ENCODE data around the gene GZMB.

The GZMB gene

DNA sequence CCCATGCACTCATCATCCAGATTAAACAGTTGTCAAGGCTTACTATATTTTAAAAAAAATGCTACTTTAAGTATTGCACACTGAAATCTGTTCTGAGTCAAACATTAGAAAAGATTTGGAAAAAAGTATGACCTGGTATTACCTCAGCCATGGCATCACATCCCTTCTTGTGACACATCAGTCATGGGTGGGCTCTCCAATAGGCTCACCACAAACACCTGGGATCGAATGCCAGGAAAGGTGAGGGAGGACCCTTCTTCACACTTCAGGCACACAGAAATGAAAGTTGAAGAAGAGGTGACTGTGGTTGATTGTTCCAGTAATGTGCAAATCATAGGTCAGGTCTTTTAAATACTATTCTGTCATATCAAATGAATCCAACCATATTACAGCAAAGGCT is 36.6 kb upstream of the GZMB start:
- Histone ChIP-seq H4K20me1 (ENCODE audit: insufficient read depth, low read length) (no peaks in the 10 kb centered on the region), H3K27me3 (replicated peaks; ENCODE audit: insufficient read depth, low read length) (no peaks in the 10 kb centered on the region), H3K79me2 (ENCODE audit: low read length) (no peaks in the 10 kb centered on the region), H3K9me3 (replicated peaks; ENCODE audit: insufficient read depth, low read length) (no peaks in the 10 kb centered on the region), H3K4me1 (ENCODE audit: low read length) (peaks cover 25% of the 10 kb centered on the region), H3K27ac (ENCODE audit: low read length) (no peak overlapping the region), H3K36me3 (replicated peaks; ENCODE audit: insufficient read depth, low read length) (no peaks in the 10 kb centered on the region), H3F3A (ENCODE audit: insufficient read depth, low read length) (peaks cover 25% of the 10 kb centered on the region), H2AFZ (ENCODE audit: low read length) (no peak overlapping the region), H3K9me2 (replicated peaks; ENCODE audit: insufficient read depth, low read length) (no peaks in the 10 kb centered on the region), H3K9ac (ENCODE audit: low read length) (no peak overlapping the region), H3K4me2 (ENCODE audit: low read depth, low read length) (no peak overlapping the region), H3K4me3 (ENCODE audit: low read length) (no peak overlapping the region)
- no peak for TF ChIP-seq EZH2phosphoT487 (IDR thresholded peaks at IDR 0.05; ENCODE audit: low read length)
- DNase-seq = no peak

DNA sequence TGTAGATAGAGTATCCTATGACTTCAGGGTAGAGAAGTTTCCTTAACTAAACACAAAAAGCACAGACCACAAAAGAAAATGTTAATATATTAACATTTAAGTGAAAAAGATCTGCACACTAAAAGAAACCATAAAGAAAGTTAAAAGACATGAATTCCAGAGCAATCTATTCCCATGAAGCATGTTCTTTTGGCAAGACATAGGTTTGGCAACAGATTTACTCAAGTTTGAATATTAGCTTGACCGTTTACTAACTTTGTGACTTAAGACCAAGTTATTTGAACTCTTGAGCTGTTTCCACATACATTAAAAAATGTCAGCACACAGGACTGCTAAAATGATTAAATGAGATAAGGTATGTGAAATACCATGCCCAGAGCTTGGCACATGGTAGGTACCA is 35.7 kb upstream of the GZMB start:
- no peak overlapping the region for H3K4me3 ChIP-seq (ENCODE audit: low read length)
- DNase-seq = no peak
- H3K79me2 ChIP-seq (ENCODE audit: low read length) = no peaks in the 10 kb centered on the region
- H3K9me2 ChIP-seq (replicated peaks; ENCODE audit: insufficient read depth, low read length) = no peaks in the 10 kb centered on the region
- peaks cover 26% of the 10 kb centered on the region for H3F3A ChIP-seq (ENCODE audit: insufficient read depth, low read length)
- peaks cover 30% of the 10 kb centered on the region for H3K4me1 ChIP-seq (ENCODE audit: low read length)
- no peak overlapping the region for H3K9ac ChIP-seq (ENCODE audit: low read length)
- no peak overlapping the region for H3K4me2 ChIP-seq (ENCODE audit: low read depth, low read length)
- no peaks in the 10 kb centered on the region for H4K20me1 ChIP-seq (ENCODE audit: insufficient read depth, low read length)
- H3K36me3 ChIP-seq (replicated peaks; ENCODE audit: insufficient read depth, low read length) = no peaks in the 10 kb centered on the region
- H2AFZ ChIP-seq (ENCODE audit: low read length) = no peak overlapping the region
- no peak overlapping the region for H3K27ac ChIP-seq (ENCODE audit: low read length)
- no peaks in the 10 kb centered on the region for H3K27me3 ChIP-seq (replicated peaks; ENCODE audit: insufficient read depth, low read length)
- H3K9me3 ChIP-seq (replicated peaks; ENCODE audit: insufficient read depth, low read length) = no peaks in the 10 kb centered on the region
- TF ChIP-seq EZH2phosphoT487 (IDR thresholded peaks at IDR 0.05; ENCODE audit: low read length) (no peak), EZH2 (optimal IDR thresholded peaks at IDR 0.05; ENCODE audit: low read depth, low read length) (no peak)
- TF ChIP-seq, protein P1, sequence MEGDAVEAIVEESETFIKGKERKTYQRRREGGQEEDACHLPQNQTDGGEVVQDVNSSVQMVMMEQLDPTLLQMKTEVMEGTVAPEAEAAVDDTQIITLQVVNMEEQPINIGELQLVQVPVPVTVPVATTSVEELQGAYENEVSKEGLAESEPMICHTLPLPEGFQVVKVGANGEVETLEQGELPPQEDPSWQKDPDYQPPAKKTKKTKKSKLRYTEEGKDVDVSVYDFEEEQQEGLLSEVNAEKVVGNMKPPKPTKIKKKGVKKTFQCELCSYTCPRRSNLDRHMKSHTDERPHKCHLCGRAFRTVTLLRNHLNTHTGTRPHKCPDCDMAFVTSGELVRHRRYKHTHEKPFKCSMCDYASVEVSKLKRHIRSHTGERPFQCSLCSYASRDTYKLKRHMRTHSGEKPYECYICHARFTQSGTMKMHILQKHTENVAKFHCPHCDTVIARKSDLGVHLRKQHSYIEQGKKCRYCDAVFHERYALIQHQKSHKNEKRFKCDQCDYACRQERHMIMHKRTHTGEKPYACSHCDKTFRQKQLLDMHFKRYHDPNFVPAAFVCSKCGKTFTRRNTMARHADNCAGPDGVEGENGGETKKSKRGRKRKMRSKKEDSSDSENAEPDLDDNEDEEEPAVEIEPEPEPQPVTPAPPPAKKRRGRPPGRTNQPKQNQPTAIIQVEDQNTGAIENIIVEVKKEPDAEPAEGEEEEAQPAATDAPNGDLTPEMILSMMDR (IDR thresholded peaks at IDR 0.05; ENCODE audit: low read length) = no peak

DNA sequence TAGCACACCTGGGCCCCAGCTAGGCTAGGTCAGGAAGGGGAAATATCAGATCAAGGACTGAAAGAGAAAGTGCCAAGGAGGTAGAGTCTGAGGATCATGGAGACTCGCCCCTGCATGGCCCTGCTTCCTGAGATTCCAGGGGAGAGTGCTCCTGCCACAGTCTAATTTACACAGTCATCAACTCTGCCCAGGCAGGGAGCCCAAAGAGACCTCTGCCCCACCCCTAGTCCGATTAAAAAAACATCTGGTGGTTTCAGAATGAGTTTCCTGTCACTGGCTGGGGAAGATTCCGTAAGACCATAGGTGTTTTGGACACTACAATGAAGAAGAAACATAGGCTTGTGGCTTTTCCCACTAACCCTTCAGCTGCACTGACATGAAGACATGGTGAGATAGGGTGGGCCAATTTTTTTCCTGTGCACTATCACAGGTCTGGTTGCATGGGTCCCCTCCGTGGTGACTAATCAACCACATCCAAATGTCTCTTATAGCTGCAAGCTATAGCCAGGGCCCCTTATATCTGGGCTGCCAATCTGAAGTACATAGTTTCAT is 31.5 kb upstream of the GZMB start:
- no peaks in the 10 kb centered on the region for H3K9me2 ChIP-seq (replicated peaks; ENCODE audit: insufficient read depth, low read length)
- H4K20me1 ChIP-seq (ENCODE audit: insufficient read depth, low read length) = no peaks in the 10 kb centered on the region
- peak overlapping the region; percentile 57; the same call in 1 of the 2 replicates for H3K27ac ChIP-seq (ENCODE audit: low read length)
- no peaks in the 10 kb centered on the region for H3K36me3 ChIP-seq (replicated peaks; ENCODE audit: insufficient read depth, low read length)
- H3K4me1 ChIP-seq (ENCODE audit: low read length) = peaks cover 14% of the 10 kb centered on the region
- H3K4me2 ChIP-seq (ENCODE audit: low read depth, low read length) = peak overlapping the region; percentile 66
- H3F3A ChIP-seq (ENCODE audit: insufficient read depth, low read length) = peaks cover 7% of the 10 kb centered on the region
- peak; percentile 69 for DNase-seq
- no peaks in the 10 kb centered on the region for H3K9me3 ChIP-seq (replicated peaks; ENCODE audit: insufficient read depth, low read length)
- H3K79me2 ChIP-seq (ENCODE audit: low read length) = no peaks in the 10 kb centered on the region
- no peak for TF ChIP-seq EZH2 (optimal IDR thresholded peaks at IDR 0.05; ENCODE audit: low read depth, low read length)
- TF ChIP-seq, protein P1 (IDR thresholded peaks at IDR 0.05; ENCODE audit: low read length) = no peak
- TF ChIP-seq EZH2phosphoT487 (IDR thresholded peaks at IDR 0.05; ENCODE audit: low read length) = no peak
- H2AFZ ChIP-seq (ENCODE audit: low read length) = no peak overlapping the region
- no peaks in the 10 kb centered on the region for H3K27me3 ChIP-seq (replicated peaks; ENCODE audit: insufficient read depth, low read length)
- H3K9ac ChIP-seq (ENCODE audit: low read length) = no peak overlapping the region
- H3K4me3 ChIP-seq (ENCODE audit: low read length) = peak overlapping the region; percentile 33; the same call in 1 of the 2 replicates

DNA sequence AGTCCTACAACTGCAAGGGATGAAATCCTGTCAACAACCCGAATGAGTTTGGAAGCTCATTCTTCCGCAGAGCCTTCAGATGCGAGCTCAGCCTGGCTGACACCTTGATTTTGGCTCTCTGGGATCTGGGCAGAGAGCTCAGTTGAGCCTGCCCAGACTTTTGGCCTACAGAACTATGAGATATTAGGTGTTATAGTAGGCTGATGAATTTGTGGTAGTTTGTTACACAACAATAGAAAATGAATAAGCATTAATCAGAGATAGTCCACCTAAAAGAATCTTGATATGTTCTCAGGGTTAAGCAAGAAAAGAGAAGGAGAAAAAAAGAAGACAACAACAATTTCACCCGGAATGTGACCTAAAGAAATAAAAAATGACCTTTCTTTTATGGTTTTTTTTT is 30.4 kb upstream of the GZMB start:
- Histone ChIP-seq H4K20me1 (ENCODE audit: insufficient read depth, low read length) (no peaks in the 10 kb centered on the region), H3K9ac (ENCODE audit: low read length) (no peak overlapping the region), H3K4me2 (ENCODE audit: low read depth, low read length) (no peak overlapping the region), H3K4me3 (ENCODE audit: low read length) (no peak overlapping the region), H3K36me3 (replicated peaks; ENCODE audit: insufficient read depth, low read length) (no peaks in the 10 kb centered on the region), H3K4me1 (ENCODE audit: low read length) (peaks cover 14% of the 10 kb centered on the region), H3K79me2 (ENCODE audit: low read length) (no peaks in the 10 kb centered on the region), H3K27ac (ENCODE audit: low read length) (no peak overlapping the region), H3F3A (ENCODE audit: insufficient read depth, low read length) (peaks cover 7% of the 10 kb centered on the region), H2AFZ (ENCODE audit: low read length) (no peak overlapping the region), H3K27me3 (replicated peaks; ENCODE audit: insufficient read depth, low read length) (no peaks in the 10 kb centered on the region), H3K9me3 (replicated peaks; ENCODE audit: insufficient read depth, low read length) (no peaks in the 10 kb centered on the region), H3K9me2 (replicated peaks; ENCODE audit: insufficient read depth, low read length) (no peaks in the 10 kb centered on the region)
- no peak for DNase-seq
- TF ChIP-seq, protein P1 (IDR thresholded peaks at IDR 0.05; ENCODE audit: low read length) = no peak
- TF ChIP-seq EZH2phosphoT487 (IDR thresholded peaks at IDR 0.05; ENCODE audit: low read length) (no peak), EZH2 (optimal IDR thresholded peaks at IDR 0.05; ENCODE audit: low read depth, low read length) (no peak)

Measured in MM.1S (cell line).